Brain pericyte (primary cell): ENCODE data around the gene DHX36.

Source experiments
- DNase-seq: peaks from one replicate; pipeline ENCODE4 v3.0.0-alpha.2; 2012; ENCODE audit warnings: low read depth, low spot score

DHX36 gene

DNA sequence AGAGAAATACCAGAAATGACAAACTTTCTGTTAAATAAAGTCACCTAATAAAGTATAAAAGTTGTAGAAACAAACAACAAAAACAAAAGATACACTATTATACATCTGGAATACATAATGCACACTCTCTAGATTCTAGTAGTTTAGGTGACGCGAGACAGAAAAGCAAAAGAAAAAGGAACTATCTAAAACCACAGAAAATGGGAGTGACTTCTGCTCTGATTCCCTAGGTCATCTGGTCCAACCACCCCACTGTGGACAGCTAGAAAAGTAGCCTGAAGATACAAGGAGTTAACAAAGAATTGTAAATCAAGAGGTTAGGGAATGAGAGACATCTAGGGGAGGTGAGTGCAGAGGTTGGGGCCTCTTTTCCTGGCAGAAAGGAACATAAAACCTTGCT lies 39.1 kb downstream of the DHX36 start:
- no peak for DNase-seq

DNA sequence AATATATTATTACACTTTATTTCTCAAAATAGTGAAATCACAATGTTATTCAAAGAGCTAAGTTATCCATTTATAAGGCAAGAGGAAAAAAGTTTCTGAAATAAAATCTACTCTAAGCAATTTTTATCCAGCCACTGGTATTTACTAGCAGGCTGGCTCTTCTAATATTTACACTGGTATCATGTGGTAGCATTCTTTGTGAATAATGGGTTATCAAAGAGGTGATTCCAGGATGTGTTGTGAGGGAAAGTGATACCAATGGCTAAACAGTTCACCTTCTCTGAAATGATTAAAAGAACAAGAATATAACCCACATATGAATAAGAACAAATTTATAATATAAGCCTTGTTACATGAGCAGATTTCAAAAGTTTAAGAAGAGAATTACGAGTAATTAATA lies 44.1 kb downstream of the DHX36 start:
- no peak for DNase-seq

DNA sequence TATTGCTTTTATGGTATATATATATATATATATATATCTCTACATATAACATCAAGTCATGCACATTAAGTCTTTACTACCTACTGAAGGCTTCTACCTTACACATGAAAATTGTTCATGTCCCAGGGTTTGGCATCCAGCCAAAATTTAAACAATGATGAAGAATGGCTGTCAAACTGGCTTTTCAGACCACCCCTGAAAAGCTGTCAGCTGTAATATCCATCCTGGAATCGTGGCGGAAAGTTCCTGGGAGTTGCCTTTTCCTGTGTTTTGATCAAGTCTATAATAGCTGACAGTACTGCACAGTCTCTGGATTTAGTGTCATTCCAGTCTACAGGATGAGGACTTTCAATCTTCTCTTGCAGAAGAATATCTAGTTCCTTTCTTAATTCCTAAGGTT lies 48.3 kb downstream of the DHX36 start:
- DNase-seq, result no peak

DNA sequence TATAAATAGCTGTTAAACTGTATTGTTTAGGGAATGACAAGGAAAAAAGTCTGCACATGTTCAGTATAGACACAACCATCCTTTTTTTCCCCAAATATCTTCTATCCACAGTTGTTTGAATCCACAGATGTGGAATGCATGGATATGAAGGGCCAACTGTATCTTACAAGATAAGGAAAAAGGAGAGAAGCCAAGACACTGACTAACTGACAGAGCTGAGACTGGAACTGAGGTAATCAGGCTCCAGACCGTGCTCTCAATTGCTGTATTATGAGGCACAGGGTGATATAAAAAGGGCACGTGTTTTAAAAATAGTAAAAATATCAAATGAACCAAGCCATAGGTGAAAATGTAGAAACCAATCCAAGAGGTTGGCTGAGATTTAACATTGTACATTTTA lies 49.0 kb downstream of the DHX36 start:
- DNase-seq, result no peak

DNA sequence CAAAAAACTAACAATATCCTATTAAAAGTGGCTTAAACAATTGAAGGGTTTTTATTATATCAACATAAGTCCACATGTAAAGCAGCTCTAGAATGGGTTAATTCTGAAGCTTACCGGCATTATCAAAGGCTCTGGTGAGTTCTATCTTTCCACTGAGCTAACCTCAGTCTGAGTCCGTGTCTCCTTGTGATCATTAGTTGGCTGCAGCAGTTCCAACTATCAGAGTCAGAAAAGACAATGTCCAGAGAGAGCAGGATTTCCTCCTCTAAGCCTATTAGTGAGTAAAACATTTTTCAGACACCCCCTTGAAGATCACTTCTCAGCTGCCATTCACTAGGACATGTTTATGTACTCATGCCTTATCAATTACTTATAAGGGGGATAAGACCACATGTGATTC lies 49.9 kb downstream of the DHX36 start:
- DNase-seq, result no peak

DNA sequence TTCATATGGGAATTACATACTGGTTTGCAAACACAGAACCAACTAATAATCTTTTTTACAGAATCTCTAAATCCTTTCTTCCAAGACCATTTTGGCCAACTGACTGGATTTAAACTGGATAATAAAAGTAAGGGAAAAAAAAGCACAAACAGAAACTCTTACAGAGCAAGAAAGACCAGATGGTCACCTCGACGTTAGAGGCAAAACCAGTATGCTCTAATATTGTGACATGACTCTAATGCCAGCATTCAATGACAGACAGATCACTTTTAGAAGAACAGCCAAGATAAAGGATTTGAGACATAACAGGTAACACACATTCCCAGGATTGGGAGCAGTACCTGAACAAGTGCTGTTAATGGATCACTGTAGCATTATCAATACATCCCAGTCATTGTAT lies 50.9 kb downstream of the DHX36 start:
- no peak for DNase-seq

DNA sequence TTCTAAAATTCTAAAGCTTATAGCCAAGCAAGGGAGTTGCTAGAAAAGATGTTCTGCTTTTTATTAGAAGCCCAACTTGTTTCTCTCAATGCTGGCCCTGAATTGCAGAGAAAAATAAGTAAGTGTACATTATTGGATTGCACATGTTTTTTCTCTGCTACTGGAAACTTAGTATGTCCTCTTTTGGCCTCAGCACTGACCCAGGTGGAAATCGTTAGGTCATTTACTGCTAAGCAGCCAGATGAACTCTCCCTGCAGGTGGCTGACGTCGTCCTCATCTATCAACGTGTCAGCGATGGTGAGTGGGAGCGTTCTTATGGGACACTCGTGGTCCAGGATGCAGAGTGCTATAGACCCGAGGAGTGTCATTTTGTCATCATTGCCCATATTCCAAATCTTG lies 69.8 kb downstream of the DHX36 start:
- DNase-seq, result no peak

DNA sequence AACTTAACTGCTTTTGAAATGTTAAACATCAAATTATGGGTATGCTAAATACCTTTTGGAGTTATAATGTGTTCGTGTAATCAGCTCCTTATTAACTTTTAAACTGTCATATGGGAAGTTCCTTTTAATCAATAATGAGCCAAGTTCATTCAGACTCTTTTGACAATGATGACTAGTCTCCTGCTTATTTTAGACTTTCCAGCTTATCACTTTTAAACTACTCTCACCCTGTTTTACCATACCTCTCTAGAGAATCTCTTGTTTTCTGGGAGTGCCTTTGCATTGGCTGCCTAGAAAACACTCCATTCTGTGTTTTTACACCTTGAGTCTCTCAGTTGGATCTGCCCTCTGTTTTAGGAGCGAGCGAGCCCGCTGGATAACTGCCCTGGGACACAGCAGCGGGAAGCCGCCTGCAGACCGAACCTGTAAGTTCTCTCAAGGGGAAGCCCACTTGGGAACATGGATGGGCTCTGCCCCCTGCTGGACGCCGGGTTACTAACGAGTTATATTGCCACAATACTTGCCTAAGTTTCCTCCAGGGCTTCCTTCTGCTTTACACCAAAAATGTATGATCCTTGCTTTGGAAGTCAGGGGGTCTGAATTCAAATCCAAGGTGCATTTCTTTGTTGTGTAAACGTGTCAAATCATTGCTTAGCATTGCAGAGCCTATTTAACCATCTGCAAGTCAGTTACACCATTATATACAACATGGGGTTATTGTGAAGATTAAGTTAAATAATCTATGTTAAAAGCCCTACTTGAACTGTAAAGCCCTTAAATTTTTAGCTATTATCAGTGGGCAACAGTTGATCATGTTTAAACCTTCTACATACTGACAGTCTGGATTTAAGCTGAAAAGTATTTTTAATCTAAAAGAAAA lies 71.3 kb downstream of the DHX36 start:
- DNase-seq, result peak; percentile 60

DNA sequence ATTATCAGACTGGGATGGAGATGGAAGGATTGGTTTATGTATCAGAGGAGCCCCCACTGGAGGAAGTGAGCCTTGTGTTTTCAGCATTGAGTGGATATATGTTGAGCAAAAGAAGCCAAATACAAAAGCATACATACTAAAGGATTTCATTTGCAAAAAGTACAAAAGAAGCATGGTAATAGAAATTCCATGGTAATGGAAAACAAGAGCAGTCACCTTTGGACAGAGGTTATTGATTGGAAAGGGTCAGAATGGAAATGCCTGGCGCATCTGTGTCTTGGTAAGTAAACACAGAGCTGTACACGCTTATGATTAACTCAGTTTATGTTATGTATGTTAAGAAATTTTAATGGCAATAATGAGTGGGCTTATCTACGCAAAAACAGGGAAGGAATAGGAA lies 72.7 kb downstream of the DHX36 start:
- no peak for DNase-seq

DNA sequence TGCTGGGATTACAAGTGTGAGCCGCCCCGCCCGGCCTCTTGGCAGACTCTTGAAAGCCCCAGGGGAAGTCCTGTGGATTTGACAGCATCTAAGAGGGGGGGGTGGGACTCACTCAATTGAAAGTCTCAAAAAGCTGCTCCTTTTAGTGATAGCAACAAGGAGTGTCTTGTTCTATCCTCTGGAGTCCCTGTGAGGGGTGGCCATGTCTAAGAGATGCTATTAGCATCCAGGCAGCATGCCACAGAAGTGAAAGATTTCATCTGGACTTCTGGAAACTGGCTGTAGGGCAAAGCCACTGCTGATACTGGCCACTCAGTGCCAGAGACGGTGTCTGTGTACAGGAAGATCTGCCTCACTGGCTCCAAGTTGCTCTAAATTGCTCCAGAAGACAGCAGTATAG lies 74.0 kb downstream of the DHX36 start:
- no peak for DNase-seq

DNA sequence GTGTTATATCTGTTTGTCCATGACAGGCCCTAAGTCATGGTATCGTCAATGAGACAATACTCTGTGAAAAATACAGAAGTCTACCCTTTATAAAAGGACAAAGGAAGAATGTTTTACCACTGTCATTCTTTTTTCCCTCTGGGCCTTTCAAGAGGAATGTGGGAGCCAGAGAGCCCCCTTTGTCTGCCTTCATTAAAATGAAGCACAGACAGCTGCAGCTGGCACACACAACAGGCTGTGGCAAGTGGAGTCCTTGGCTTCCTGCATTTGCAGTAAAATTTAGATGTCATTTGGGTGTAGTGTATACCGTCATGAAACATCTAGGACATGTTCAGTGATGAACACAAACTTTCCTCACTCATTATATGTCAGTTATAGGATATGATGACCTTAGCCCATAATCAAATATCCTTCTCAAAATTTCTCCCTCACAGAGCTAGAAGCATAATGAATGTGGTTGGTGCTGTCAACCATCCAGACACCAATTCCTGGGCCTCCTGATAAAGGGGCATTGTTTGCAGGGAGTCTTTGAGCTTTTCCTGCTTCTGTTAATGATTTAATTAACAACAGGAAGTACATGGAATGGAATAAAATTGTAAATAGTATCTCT lies 76.4 kb downstream of the DHX36 start:
- DNase-seq, result no peak

DNA sequence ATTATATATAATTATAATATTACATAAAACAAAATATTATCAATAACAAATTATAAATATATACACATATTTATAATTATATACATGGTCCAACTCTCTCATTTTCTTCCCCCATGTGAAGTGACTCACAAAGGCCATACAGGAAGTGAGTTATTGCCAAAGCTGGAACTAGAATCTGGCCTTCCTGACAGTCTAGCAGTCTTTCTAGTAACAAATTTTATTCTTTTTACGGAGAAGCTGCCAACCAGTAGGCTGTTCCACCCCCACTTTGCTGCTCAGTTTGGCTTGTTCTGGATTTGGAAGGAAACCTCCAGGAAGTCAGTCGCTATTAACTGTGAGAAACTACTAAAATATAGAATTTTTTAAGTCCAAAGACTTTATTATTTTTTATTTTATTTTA lies 79.6 kb downstream of the DHX36 start:
- DNase-seq, result no peak

DNA sequence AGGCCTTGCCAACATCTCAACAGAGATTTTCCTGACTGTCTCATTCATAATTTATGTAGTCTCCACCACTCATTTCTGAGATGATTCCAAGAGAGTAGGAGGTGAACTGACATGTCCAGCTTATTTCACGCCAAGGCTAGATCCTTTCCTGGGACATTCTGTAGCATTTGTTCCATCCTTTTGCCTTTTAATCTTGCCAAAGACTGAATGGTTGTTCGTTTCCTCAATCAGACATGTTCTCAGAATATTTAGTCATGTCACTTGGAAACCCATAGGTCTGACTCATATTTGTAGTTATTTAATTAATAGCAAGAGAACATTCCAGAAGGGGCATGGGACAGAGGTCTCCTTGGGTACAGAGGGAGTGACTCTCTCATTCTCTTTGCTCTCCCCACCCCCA lies 80.9 kb downstream of the DHX36 start:
- DNase-seq, result no peak

DNA sequence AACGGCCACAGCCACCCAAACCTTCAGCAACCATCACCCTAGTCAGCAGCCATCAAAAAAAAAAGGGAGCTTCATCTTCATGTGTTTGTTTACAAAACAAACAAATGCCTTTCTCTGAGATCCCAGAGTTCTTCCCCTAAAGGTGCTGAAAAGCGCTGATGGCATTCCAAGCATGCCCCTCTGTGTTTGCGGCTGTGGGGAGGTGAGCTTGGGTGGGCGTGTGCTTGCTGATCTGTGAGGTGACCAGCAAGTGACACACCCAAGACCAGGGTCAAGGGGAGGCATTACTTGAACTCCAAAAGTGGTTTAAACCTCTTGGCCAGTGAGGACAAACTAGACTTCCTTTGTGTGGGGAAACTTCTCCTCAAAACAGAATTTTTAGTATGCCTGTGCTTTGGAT lies 81.5 kb downstream of the DHX36 start:
- DNase-seq, result no peak

DNA sequence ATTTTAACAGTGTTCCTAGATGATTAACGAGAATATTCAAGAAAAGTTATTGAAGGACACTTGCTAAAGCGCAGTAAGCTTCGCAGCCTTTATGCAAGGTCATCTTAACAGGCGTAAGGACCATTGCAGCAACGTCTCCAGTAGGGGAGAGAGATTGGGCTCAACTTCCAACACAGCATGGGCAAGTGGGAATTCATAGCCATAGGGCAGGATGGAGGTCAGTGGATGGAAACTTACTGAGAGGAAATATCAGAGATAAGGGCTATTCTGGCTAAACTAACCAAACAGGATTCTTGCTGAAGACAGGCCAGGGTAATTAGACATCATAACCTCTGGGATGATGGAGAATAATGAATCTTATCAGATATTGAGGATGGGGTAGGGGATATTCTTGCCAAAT lies 82.8 kb downstream of the DHX36 start:
- no peak for DNase-seq

DNA sequence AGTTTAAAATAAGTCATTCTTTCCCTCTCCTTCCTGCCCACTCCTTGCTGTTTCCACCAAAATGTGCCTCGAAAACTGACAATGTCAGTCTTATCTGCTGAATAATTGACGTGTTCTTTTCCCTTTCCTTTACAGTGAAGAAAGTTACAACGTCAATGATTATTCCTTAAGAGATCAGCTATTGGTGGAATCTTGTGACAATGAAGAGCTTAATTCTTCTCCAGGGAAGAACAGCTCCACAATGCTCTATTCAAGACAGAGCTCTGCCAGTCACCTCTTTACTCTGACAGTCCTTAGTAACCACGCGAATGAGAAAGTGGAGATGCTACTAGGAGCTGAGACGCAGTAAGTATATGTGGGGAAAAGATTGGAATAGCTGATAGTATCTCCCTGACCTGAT lies 84.1 kb downstream of the DHX36 start:
- DNase-seq, result no peak

DNA sequence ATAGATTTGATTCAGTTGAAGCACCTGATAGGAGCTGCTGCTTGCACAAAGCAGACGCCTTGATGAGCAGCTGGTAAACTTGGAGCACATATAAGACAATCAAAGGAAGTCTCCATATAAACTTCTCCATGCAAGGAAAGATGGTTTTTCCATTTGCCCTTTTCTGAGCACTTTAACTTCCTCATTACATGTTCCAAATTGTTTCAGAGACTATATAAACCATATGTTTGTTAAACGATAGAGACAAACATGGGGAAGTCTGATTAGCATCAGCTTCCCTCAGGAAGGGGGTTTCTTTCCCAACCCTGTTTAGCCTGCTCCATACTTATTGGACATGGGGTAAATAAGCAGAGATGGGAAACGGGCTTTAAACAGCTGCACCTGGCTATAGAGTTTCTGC lies 88.0 kb downstream of the DHX36 start:
- DNase-seq, result no peak

DNA sequence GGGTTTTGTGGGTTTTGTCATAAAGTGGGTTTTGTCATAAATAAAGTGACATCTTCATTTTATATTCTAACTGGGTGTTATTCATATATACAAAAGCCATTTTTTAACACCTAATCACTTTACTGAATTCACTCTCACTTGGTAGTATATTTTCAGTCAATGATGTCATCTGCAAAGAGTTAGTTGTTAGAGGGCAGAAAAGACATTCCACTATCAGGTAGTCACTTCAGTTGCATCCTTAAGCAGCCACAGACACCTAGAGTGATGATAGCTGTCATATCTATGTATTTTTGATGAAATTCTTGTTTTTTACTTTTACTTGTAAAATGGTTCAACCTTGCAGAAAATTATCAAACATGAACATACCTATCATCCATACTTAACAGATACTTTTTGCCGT lies 89.0 kb downstream of the DHX36 start:
- DNase-seq, result no peak

DNA sequence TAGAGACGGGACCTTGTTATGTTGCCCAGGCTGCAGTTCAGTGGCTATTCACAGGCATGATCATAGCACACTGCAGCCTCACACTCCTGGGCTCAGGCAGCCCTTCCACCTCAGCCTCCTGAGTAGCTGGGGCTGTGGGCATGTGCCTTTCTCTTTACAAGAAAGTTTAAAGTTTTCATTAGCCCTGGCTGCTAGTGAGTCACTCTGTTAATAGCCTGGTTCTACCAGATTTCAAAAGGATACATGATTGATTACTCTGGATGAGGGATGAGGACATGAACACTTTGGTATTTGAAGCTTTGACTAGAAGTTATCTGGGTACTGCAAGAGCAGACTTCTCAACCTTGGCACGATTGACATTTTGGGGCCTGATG lies 95.1 kb downstream of the DHX36 start:
- DNase-seq, result no peak

DNA sequence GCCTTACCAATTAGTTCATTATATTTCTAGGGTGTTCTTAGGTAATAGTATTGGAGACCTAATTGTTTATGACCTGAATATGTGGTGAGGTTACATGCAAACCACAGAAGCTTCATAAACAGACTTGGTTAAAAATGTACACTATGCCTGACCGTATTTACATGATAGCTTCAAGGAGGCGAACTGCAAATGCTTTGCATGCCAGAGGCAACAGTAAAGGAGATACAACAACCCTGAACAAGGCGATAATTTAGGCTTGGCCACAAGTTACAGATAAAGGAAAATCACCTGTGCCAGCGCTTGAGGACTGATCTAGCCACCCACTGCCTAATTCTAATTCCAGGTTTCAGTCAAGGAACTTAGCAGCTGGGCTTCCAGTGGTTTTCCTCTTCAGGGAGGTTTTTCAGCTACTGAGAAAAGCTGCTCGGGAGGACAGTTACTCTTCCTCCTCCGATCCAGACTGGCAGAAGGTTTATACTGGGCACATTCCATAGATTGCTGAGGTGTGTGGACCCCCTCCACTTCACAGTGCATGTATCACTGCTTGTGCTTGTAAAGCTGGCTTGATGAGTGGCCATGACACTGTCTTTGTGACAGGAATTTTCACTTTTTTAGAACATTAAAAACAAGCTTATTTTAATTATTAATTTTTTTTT lies 95.6 kb downstream of the DHX36 start:
- DNase-seq, result no peak

DNA sequence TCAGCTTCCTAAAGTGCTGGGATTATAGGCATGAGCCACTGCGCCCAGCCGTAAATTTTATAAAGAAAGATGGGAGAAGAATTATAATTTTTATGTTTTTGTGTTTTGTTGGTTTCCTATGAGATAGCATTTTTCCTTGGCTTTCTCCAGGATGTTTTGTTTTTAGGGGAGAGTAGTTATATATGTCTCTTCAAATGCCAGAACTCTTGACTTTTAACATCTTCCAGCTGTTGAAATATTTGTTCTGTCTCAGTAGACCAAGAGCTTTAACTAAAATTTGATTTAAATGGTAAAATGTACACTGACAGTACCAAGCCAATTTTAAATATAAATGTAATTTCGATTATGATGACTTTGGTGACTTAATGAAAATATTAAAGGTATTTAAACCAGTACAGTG lies 96.8 kb downstream of the DHX36 start:
- DNase-seq, result no peak

DNA sequence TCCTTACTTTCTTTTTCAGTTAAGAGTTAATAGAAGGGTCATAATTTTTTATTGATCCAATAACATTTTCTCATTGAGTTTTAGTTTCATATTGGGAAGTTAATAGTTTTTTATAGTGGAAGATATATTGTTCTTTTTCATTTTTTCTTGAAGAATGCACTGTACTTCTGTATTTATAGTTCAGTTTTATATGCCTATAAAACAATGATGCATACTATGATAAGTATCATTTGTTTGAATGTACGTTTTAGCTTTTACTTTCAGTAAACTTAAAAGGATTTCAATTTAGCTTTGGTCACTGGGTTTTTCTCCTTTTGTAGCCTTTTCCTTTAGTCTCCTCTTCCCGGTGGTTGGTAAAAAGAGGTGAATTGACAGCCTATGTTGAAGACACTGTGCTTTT lies 98.8 kb downstream of the DHX36 start:
- no peak for DNase-seq

DNA sequence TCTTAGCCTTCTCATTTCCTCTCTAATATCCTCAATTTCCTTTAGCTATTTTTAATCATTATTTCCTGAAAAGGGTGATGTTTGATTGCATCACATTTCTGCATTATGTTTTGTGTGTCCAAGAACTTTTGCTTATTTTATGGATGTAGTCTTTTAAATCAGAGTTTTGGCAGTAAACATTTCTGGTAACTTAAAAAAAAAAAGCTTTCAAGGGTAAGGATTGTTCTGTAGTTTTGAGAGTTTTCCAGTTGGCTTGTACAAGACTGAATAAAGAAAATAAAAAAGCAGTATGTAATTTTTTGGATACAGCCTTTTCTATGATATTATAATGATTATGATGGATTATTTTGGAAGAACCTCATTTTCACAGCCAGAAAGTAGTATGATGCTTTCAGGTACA lies 99.4 kb downstream of the DHX36 start:
- no peak for DNase-seq
